GM08714 (cell line): ENCODE results near the gene CFAP97D1.

Source experiments
- H3K4me3 ChIP-seq: fragments of 200-500 bp; sonication (Bioruptor generic); 2 replicates; pipeline ENCODE4 v1.5.1; 2014; ENCODE audit warnings: mild to moderate bottlenecking, low read length, inconsistent platforms
- ZNF274 ChIP-seq: IDR thresholded peaks from 2 replicates; pipeline ENCODE4 v1.6.1; 2012; ENCODE audit warnings: mild to moderate bottlenecking, low read depth, low read length

Gene CFAP97D1

DNA sequence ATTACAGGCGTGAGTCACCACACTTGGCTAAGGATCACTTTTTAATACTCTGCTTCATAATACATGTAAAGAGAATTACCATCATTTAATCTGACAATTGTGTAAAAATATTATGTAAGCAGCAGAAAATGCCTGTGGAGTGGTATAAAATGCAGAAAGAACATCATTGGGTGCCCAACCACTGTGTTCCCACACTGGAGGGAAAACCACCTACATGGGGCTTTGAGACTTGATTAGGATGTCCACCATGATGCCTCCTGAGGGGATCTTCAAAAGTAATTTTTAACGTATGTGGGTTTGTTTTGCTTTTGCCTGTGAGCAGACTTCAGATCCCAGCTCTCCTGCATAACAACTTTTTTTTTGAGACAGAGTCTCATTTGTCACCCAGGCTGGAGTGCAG, 18.8 kb downstream of the CFAP97D1 start:
- H3K4me3 ChIP-seq, result no peak overlapping the region
- no peak for TF ChIP-seq ZNF274

DNA sequence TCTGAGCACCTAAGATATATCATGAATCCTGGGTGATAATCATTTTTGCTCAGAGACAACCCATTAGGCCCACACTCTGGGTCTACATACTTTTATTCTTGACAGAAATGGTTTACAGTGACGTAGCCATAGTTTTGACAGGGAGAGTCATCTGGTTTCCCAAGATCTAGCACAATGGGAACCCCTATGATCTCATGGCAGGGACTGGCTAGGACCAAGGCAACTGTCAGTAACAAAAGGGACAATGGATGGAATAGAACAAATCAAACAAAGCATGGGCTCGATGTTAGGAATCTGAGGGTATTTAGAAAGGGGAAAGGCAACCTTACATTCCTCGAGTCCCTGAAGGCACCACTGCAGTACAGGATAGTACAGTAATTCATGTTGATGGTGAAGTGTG, 20.5 kb downstream of the CFAP97D1 start:
- no peak overlapping the region for H3K4me3 ChIP-seq
- no peak for TF ChIP-seq ZNF274

DNA sequence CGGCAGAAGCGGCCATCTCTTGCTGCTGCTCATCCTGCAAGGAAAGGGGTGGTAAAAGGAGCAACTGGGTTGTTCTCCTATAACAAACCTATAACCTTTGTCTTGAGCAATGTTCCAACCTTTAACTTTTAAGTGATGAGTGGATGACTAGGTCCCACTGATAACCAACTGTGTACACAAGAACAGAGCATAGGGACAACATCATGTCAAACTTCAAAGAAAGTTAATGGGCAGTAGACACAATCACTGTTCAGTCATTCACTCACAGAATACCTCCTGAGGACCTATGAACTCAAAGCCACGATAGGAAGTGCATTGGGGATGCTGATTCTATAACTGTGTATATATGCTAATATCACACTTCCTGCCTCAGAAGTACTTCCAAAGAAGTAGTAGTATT, 21.6 kb downstream of the CFAP97D1 start:
- no peak for TF ChIP-seq ZNF274
- H3K4me3 ChIP-seq, result no peak overlapping the region

DNA sequence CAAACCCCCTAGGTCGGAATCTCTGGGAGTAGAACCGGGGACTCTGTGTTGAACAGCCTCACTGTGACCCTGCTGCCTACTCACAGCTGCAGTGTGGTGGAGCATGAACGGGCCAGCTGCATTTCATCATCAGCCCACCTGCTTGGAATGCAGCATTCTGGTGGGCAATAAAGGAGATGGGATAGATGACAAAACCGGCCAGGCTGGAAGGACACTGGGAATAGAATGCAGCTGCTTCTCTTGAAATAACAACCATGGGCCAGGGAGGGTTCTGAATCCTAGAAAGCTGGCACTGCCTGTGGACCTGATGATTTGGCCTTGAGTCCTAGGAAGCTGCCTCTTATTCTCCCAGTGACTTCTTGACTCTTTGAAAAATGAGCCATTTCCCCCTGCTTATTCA, 23.5 kb downstream of the CFAP97D1 start:
- no peak for TF ChIP-seq ZNF274
- H3K4me3 ChIP-seq, result no peak overlapping the region

DNA sequence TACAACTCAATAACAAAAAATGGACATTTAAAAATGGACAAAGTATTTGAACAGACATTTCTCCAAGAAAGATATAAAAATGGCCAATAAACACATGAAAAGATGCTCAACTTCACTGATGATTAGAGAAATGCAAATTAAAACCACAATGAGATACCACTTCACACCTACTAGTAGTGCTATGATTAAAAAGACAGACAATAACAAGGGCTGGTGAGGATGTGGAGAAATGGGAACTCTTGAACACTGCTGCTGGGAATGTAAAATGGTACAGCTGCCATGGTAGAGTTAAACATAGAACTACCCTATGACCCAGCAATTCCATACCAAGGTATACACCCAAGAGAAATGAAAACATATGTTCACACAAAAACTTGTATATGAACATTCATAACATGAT, 24.9 kb downstream of the CFAP97D1 start:
- TF ChIP-seq ZNF274, result no peak
- H3K4me3 ChIP-seq, result no peak overlapping the region

DNA sequence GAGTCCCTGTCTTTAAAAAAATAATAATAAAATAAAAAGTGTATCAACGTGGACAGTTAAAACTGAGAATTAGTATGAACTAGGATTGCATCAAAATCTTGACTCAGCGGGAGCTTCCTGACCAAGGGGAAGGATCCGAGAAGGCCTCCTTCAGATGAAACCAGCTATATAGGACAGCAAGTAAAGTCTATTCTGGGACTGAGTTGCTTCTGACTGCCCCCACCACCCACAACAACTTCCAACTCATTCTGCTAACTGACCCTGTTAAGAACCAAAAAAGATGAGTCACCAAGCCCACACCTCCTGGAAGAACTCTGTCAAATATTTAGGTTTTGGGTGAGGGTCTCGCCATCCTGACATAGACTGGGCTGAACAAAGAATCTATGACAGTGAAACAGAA, 27.8 kb downstream of the CFAP97D1 start:
- TF ChIP-seq ZNF274, result no peak
- H3K4me3 ChIP-seq, result no peak overlapping the region

DNA sequence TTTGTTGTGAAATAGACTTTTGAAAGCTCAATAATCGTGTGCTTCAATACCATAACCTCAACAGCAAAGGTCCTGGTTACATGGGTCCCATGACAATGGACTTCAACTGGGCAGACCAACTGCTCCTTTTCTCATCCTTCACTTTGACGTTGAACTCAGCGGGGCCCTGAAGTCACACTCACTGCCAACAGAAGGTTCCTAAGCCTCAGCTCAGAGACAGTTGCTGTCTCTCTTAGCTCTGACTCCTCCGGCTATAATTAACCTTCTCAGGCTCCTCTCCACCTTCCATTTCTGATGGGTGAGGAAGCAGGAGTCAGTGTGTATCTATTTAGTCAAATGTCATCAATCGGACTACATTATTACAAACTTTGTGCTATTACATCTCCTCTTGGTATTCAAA, 28.9 kb downstream of the CFAP97D1 start:
- no peak for TF ChIP-seq ZNF274
- H3K4me3 ChIP-seq, result no peak overlapping the region

DNA sequence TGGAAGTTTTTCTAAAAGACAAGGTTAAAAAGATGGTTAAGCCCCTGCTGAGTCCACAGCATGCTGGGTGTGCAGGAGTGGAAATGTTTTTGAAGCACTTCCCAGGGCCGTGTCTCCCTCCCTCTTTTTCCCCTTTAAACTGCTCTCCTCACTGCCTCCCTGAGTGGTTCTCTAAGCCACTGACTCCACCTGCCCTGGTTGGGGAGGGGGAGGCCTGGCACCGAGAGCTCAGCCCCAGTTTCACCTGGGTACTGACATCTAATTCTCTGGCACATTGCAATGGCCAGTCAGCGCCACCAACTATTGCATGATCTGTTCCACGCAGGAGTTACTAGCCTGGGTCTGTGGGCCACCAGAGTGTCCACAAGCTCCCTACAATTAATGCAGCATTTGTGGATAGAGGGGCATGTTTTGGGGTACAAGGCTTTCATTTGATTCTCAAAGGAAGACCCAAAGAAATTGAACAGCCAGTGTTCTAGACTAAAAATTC, 30.0 kb downstream of the CFAP97D1 start:
- no peak for TF ChIP-seq ZNF274
- H3K4me3 ChIP-seq, result no peak overlapping the region

DNA sequence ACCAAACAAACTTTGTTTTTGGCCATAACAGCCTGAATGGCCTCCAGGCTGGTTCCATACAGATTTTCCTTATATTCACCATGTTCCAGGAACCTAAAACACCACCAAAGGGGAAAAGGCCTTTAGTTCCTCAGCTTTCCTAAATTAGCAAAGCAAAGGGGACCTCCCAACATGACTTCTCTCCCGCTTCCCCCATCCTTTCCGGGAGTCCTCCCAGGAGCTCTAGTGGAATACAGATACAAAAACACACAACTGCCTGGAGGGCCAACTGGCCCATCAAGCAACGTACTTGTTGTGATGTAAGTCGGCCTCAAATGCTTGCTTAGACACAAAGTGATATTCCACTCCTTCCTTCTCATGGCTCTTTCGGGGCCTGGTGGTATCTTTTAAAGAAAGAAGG, 30.6 kb downstream of the CFAP97D1 start:
- H3K4me3 ChIP-seq, result no peak overlapping the region
- no peak for TF ChIP-seq ZNF274

DNA sequence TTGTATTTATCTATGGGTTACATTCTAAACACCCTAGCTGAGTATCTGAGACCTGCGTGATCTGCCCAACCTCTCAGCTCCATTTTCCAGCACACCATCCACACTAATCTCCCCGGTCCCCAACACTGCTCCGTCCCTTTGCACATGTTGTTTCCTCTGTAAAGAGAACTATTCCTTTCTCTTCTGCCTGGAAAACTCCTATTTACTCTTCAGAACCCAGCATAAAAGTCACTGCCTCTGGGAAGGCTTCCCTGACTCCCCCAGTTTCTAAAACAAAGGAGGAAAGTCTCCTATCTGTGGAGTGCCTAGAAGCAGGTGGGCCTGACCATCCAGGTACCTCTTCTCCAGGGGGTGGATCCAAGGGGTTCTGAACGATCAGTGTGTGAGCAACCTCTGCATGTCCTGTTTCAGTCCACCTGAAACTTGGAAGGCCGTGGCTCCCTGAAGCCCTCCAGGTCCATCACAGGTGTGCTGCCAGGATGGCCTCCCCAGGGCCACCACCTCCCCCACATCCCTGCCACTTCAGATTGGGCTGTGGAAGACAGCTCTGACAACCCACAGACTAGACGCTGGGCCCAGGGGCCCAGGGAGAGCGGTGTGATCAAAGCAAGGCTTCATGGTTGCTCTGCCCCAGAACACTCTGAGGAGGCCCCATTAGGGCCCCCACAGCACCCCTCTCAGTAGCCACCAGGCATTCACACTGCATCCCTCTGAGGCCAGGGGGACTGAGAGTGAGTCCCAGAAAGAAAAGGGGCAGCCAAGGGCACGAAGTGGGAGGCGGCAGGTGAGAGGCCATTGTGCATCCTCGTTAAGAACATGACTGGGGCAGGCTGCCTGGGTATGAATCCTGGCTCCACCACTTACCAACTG, 32.4 kb downstream of the CFAP97D1 start:
- no peak for TF ChIP-seq ZNF274

DNA sequence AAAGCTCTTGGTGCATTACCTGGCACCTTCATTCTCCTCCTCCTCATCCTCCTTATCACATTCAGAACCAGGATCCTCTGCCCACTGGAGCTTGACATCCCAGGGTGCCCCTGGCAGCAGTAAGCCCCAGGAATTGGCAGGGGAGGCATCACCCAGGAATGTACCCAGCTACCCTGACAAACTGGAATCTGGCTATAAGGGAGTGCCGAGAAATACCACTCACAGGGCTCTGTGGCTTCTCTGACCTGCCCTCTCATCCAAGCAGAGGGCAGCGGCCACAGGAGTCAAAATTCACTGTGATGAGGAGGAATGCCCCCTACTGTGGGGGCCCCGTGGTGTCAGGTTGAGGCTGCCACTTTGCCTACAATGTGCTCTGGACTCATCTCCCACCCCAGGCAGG, 33.2 kb downstream of the CFAP97D1 start:
- H3K4me3 ChIP-seq, result no peak overlapping the region
- no peak for TF ChIP-seq ZNF274

More for the DNA sequence above, 32.4 kb downstream of the CFAP97D1 start:
- H3K4me3 ChIP-seq, result no peak overlapping the region

DNA sequence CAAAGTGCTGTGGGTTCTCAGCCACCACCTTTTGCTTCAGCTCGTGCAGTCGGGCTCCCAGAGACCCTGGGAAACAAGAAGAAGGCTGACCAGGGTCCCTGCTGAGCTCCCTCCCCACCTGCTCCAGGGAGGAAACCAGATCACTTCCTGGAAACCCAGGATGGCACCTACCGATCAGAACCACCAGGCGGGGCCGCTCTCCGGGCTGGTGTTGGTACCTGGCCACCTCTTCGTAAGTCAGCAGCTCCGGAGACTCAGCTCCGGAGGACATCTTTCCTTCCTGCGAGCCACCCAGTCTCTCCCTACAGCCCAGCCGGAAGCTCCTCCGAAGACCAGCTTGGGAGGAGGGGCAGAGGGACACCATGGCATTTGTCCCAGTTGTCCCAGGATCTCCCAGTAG, 33.8 kb downstream of the CFAP97D1 start:
- TF ChIP-seq ZNF274, result no peak
- H3K4me3 ChIP-seq, result no peak overlapping the region

DNA sequence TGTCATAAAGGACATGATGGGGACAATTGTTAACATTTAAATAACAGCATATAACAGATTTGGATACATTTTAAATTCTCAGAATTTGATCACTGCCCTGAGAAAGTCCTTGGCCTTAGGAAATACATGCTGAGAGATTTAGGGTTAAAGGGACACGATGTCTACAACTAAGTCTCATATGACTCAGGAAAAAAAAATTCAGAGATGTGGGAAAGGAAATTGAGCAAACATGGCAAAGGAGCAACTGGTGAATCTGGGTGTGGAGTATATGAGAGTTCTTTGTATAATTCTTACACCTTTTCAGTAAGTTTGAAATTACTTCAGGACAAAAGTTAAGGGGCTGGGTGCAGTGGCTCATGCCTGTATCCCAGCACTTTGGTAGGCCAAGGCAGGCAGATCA, 34.5 kb downstream of the CFAP97D1 start:
- no peak overlapping the region for H3K4me3 ChIP-seq
- TF ChIP-seq ZNF274, result no peak

DNA sequence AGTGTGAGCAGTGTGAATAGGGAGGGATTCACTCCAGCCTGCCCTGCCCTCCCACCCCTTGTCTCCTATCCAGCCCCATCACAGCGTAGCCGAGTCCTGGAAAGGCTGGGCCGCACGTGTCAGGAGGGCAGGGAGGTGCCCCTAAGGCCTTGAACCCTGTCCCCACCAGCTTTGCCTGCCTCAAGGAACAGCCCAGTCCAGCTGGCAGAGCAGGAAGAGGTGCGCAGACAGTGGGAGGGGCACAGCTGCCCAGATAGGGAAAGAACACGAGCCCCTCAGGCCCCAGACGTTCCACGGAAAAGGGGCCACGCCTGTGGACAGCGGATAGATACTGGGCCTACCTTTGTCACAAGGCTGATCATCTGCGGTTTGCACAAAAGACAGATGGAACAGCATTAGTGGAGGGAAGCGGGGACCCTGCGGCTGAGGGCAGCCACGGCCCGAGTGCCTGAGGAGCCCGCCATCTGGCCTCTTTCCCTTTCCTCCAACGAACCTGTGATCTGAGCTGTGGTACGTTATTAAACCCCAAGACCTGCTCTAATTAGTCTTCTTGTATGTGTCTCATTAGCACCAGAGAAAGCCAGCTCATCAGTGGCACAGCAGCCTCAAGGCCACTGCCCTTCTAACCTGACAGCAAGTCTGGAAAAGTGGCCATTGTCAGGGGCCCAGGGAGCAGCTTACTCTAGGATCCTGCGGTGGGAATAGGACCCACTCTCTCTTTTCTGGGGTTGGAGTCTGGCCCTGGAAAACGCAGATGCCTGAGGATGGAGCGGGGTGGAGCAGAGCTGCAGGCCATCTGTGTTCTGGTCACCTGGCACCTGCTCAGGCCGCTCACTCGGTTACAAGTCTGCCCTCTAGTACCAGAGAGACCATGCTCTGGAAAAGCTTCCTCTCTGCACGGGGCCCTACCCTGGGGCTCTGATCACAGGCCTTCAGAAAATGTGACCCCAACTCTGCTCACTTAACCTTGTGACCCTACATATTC, 36.4 kb downstream of the CFAP97D1 start:
- no peak for TF ChIP-seq ZNF274
- H3K4me3 ChIP-seq, result no peak overlapping the region

DNA sequence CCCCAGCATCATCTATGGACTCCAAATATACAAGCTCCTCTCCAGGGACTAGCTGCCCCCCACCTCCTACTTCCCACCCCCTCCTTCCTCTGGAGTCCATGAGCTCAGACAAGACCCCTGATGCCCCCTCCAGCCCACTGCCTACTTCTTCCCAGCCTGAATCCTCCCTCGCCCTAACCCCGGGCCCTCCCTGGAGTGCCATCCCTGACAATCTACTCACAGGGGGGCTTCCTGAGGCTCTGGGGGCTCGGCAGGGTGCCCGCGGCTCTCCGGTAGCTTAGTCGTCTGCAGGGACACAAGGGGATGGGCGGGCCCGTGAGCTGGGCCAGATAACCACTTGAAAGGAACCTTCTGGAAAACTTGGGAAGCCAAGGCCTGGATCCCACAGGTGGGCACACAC, 37.6 kb downstream of the CFAP97D1 start:
- no peak overlapping the region for H3K4me3 ChIP-seq
- TF ChIP-seq ZNF274, result no peak

DNA sequence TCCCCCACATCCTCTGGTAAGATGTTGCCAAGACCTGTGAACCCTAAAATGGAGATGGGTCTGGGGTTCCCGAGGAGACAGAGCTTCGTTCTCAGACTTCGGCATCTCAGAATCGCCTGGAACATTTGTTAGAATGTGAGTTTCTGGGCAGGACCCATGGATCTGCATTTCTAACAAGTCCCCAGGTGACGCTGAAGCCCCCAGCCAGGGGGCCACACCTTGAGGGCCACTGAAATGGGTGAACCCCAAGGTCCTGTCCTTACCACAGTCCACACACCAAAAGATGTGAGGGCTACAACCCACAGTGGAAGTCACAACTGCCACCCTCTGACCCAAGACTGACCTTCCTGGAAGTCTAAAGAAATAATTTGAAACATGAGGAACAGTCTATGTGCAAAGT, 38.7 kb downstream of the CFAP97D1 start:
- no peak for TF ChIP-seq ZNF274
- H3K4me3 ChIP-seq, result no peak overlapping the region
